Coronary artery (tissue), 2 donors: Measurements from ENCODE around the gene POFUT2.

Experiments
- DNase-seq: peaks from one replicate; pipeline ENCODE4 v3.0.0-alpha.2; 2017; ENCODE audit warnings: low spot score
- H3K27ac ChIP-seq, 2 donors: fragments of 200-600 bp; sonication (generic); one replicate each; pipeline ENCODE4 v1.5.1; 2016 to 2019
- H3K4me3 ChIP-seq: fragments of 200-600 bp; sonication (generic); 2 replicates; pipeline ENCODE4 v1.5.1; 2016; ENCODE audit warnings: mild to moderate bottlenecking, moderate library complexity
- CTCF ChIP-seq: fragments of 200-600 bp; sonication (generic); IDR thresholded peaks from one replicate; pipeline ENCODE4 v1.5.1; 2019; ENCODE audit warnings: antibody characterized with exemption

Gene POFUT2

GRCh38 chr21:45334134-45334533 lies 46.4 kb upstream of the POFUT2 start:
- TF ChIP-seq CTCF: no peak
- H3K4me3 ChIP-seq: no peak overlapping the region
- H3K27ac ChIP-seq: no peak overlapping the region
- DNase-seq: no peak

GRCh38 chr21:45333583-45334121 lies 46.0 kb upstream of the POFUT2 start:
- no peak overlapping the region for H3K4me3 ChIP-seq
- no peak for DNase-seq
- H3K27ac ChIP-seq: no peak overlapping the region
- no peak for TF ChIP-seq CTCF

GRCh38 chr21:45332981-45333582 lies 45.4 kb upstream of the POFUT2 start:
- no peak for DNase-seq
- no peak for TF ChIP-seq CTCF

GRCh38 chr21:45332415-45332814 lies 44.7 kb upstream of the POFUT2 start:
- no peak for TF ChIP-seq CTCF
- Histone ChIP-seq H3K27ac (no peak overlapping the region), H3K4me3 (no peak overlapping the region)
- no peak for DNase-seq

More at GRCh38 chr21:45332981-45333582, 45.4 kb upstream of the POFUT2 start:
- no peak overlapping the region for H3K4me3 ChIP-seq
- H3K27ac ChIP-seq: no peak overlapping the region

GRCh38 chr21:45331531-45332147 lies 43.9 kb upstream of the POFUT2 start:
- Histone ChIP-seq H3K4me3 (no peak overlapping the region), H3K27ac (no peak overlapping the region)
- DNase-seq: no peak
- no peak for TF ChIP-seq CTCF

GRCh38 chr21:45330851-45331261 lies 43.2 kb upstream of the POFUT2 start:
- no peak for TF ChIP-seq CTCF
- H3K27ac ChIP-seq: peak overlapping the region in 1 of 2 donors; percentile 28
- no peak for DNase-seq
- H3K4me3 ChIP-seq: no peak overlapping the region
